ENCODE measurements around the gene EPHB1. TPM values are rescaled to one million over a fixed set of nuclear protein-coding genes. Genes with fewer than 3 reads are reported as not detected.

EPHB1 gene
- polyA plus RNA-seq, 3 donors: 0.06 to 0.55 TPM; not detected in 1

DNA sequence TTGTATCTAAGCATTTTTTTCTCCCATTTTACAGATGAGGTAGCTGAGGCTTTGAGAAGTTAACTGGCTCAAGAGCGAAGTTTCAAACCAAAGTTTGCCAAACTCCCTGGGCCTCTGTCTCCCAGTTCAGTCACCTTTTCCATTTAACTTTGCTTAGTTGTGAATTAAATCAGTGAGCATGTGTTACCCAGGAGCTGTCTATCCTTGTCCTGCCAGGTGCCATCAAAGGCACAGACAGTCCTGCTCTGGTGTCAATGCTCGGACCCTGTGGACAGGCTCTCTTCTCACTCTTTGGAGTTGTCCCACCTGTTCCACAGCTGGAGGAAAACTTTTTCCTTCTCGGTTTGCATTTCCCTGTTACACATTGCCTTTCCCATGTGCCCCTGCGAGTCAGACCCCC lies 8.6 kb downstream of the EPHB1 start:
- Histone ChIP-seq H3K79me2 (ENCODE audit: insufficient read depth, low read length) (no peaks in the 10 kb centered on the region), H3K9me3 (replicated peaks in 1 of 2; ENCODE audit: control insufficient read depth in 1 of 2, insufficient read depth in 1 of 2, low read length in 2 of 2) (no peaks in the 10 kb centered on the region), H3K27me3 (ENCODE audit: control insufficient read depth in 2 of 2, insufficient read depth in 2 of 2, low read length in 2 of 2) (peaks cover 0 to 14% of the 10 kb centered on the region in 2 donors), H3K4me2 (replicated peaks; ENCODE audit: extremely low read depth, low read length, poor library complexity, severe bottlenecking) (no peak overlapping the region), H3K4me1 (ENCODE audit: control insufficient read depth in 1 of 2, insufficient read depth in 2 of 2, low read length in 2 of 2) (no peaks in the 10 kb centered on the region), H3K9ac (ENCODE audit: insufficient read depth, low read length, poor library complexity, severe bottlenecking) (no peak overlapping the region), H3K27ac (ENCODE audit: low read depth in 1 of 2, low read length in 2 of 2) (no peak overlapping the region), H4K20me1 (ENCODE audit: insufficient read depth, low read length) (no peaks in the 10 kb centered on the region), H2AFZ (ENCODE audit: insufficient read depth, low read depth, low read length, poor library complexity, severe bottlenecking) (no peak overlapping the region), H3K36me3 (replicated peaks in 1 of 2; ENCODE audit: control insufficient read depth in 1 of 2, insufficient read depth in 2 of 2, low read length in 2 of 2) (no peaks in the 10 kb centered on the region), H3K4me3 (replicated peaks in 1 of 3; ENCODE audit: low read depth in 2 of 3, low read length in 3 of 3) (no peak overlapping the region)
- TF ChIP-seq, protein P1, sequence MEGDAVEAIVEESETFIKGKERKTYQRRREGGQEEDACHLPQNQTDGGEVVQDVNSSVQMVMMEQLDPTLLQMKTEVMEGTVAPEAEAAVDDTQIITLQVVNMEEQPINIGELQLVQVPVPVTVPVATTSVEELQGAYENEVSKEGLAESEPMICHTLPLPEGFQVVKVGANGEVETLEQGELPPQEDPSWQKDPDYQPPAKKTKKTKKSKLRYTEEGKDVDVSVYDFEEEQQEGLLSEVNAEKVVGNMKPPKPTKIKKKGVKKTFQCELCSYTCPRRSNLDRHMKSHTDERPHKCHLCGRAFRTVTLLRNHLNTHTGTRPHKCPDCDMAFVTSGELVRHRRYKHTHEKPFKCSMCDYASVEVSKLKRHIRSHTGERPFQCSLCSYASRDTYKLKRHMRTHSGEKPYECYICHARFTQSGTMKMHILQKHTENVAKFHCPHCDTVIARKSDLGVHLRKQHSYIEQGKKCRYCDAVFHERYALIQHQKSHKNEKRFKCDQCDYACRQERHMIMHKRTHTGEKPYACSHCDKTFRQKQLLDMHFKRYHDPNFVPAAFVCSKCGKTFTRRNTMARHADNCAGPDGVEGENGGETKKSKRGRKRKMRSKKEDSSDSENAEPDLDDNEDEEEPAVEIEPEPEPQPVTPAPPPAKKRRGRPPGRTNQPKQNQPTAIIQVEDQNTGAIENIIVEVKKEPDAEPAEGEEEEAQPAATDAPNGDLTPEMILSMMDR (IDR thresholded peaks at IDR 0.05): no peak
- Mint-ChIP-seq H3K4me3 (peak overlapping the region in 1 of 2 donors; percentile 23), H3K27me3 (ENCODE audit: low read depth in 3 of 3) (peaks cover 18 to 44% (median 22%) of the 10 kb centered on the region in 3 donors), H3K36me3 (no peaks in the 10 kb centered on the region), H3K27ac (no peak overlapping the region), H3K4me1 (no peaks in the 10 kb centered on the region), H3K9me3 (peaks cover 0 to 3% (median 0%) of the 10 kb centered on the region in 7 donors)
- intact Hi-C loops (cut with micrococcal nuclease): no loop called here
- no peak for DNase-seq
- 88% methylated on average over 1 of the region's 4 CpGs for WGBS (ENCODE audit: insufficient coverage)

DNA sequence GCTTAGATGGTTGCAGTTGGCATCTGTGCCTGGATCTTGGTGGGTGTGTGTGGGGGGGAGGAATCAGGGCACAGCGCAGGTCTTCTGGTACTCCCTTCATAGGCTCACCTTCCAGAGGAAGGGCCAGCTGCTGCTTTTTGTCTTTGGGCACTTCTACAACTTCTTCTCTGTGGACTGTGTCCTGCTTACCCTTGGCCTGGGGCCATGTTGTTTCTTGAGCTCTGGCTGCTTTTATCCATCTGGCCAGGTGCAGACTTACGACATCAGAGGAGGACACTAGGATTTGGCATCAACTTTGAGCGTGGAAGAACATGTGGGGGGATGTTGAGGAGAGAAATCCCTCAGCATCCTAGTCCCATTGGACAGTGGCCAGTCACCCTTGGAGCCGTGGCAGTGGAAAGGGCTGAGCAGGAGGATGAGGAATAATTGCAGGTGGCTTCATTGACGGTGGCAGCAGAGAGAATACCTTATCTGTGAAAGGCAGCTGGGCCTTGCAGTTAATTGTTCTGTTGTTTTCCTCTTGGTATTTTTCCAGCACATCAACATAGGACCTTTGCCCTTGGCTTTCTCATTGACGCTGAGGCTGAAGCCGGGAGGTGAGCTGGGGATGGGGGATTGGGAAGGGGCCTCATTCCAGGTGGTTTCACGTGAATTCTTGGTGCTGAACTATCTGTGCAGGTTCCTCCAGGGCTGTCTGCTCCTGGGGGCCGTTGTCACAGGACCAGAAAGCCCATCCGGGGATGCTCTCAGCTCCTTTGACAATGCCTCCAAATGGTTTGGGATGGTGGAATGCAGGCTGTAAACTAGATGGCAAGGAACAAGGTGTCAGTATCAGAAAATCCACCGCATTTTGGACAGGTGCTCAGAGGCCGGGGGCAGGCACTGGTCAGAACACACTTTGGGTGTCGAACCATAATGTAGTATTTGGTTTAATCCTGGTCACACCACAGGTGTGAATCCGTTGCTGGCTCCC lies 9.7 kb downstream of the EPHB1 start:
- H3K9me3 ChIP-seq (replicated peaks in 1 of 2; ENCODE audit: control insufficient read depth in 1 of 2, insufficient read depth in 1 of 2, low read length in 2 of 2): no peaks in the 10 kb centered on the region
- peaks cover 0 to 3% (median 0%) of the 10 kb centered on the region in 7 donors for H3K9me3 Mint-ChIP-seq
- H3K27ac ChIP-seq (ENCODE audit: low read depth in 1 of 2, low read length in 2 of 2): no peak overlapping the region
- H3K36me3 Mint-ChIP-seq: no peaks in the 10 kb centered on the region
- H3K4me3 Mint-ChIP-seq: no peak overlapping the region
- TF ChIP-seq, protein P1 (IDR thresholded peaks at IDR 0.05): no peak
- no peak overlapping the region for H3K4me3 ChIP-seq (replicated peaks in 1 of 3; ENCODE audit: low read depth in 2 of 3, low read length in 3 of 3)
- no peaks in the 10 kb centered on the region for H3K36me3 ChIP-seq (replicated peaks in 1 of 2; ENCODE audit: control insufficient read depth in 1 of 2, insufficient read depth in 2 of 2, low read length in 2 of 2)
- no peak overlapping the region for H3K27ac Mint-ChIP-seq
- peaks cover 0 to 4% of the 10 kb centered on the region in 2 donors for H3K27me3 ChIP-seq (ENCODE audit: control insufficient read depth in 2 of 2, insufficient read depth in 2 of 2, low read length in 2 of 2)
- no peaks in the 10 kb centered on the region for H4K20me1 ChIP-seq (ENCODE audit: insufficient read depth, low read length)
- no peaks in the 10 kb centered on the region for H3K4me1 ChIP-seq (ENCODE audit: control insufficient read depth in 1 of 2, insufficient read depth in 2 of 2, low read length in 2 of 2)
- no peak overlapping the region for H2AFZ ChIP-seq (ENCODE audit: insufficient read depth, low read depth, low read length, poor library complexity, severe bottlenecking)
- WGBS (ENCODE audit: insufficient coverage): 91% methylated on average over 11 of the region's 14 CpGs
- no peak overlapping the region for H3K9ac ChIP-seq (ENCODE audit: insufficient read depth, low read length, poor library complexity, severe bottlenecking)
- H3K79me2 ChIP-seq (ENCODE audit: insufficient read depth, low read length): no peaks in the 10 kb centered on the region
- H3K4me1 Mint-ChIP-seq: no peaks in the 10 kb centered on the region
- H3K4me2 ChIP-seq (replicated peaks; ENCODE audit: extremely low read depth, low read length, poor library complexity, severe bottlenecking): no peak overlapping the region
- no peak for DNase-seq
- intact Hi-C loops (cut with micrococcal nuclease): no loop called here
- peaks cover 15 to 37% (median 18%) of the 10 kb centered on the region in 3 donors for H3K27me3 Mint-ChIP-seq (ENCODE audit: low read depth in 3 of 3)
